Measurements from ENCODE around the gene RGP1.
A peak's percentile ranks its signal among the peaks of the same experiment; 100 is the strongest.

The RGP1 gene

GRCh38 chr9:35743880-35744518 lies 5.1 kb upstream of the RGP1 start:
- no peak for DNase-seq (ENCODE audit: low spot score)

- DNase-seq (ENCODE audit: low spot score), result no peak
These were observed 3.5 kb upstream of the RGP1 start for GRCh38 chr9:35745569-35745968.

GRCh38 chr9:35746583-35746982 lies 2.5 kb upstream of the RGP1 start:
- DNase-seq (ENCODE audit: low spot score), result no peak

GRCh38 chr9:35748242-35748857 lies 737 bp upstream of the RGP1 start:
- no peak for DNase-seq (ENCODE audit: low spot score)

GRCh38 chr9:35749515-35750255 lies 598 bp downstream of the RGP1 start:
- peak; percentile 43 for DNase-seq (ENCODE audit: low spot score)

GRCh38 chr9:35750256-35750531 lies 1.1 kb downstream of the RGP1 start:
- DNase-seq (ENCODE audit: low spot score), result no peak

- DNase-seq (ENCODE audit: low spot score), result no peak
These were observed 4.4 kb downstream of the RGP1 start for GRCh38 chr9:35753466-35753865.

GRCh38 chr9:35754264-35754663 lies 5.2 kb downstream of the RGP1 start, which contains the start of gene MSMP:
Gene MSMP, minus strand, starts transcription at chr9:35754276. Its CDS starts 147 bp downstream, at chr9:35754129.
- DNase-seq (ENCODE audit: low spot score), result no peak

GRCh38 chr9:35755071-35755470 lies 6.0 kb downstream of the RGP1 start:
- no peak for DNase-seq (ENCODE audit: low spot score)

- DNase-seq (ENCODE audit: low spot score), result peak; percentile 73
These were observed 7.5 kb downstream of the RGP1 start for GRCh38 chr9:35756275-35757225.

- DNase-seq (ENCODE audit: low spot score), result peak; percentile 63
These were observed 8.3 kb downstream of the RGP1 start for GRCh38 chr9:35757226-35757891.

GRCh38 chr9:35757892-35758275 lies 8.8 kb downstream of the RGP1 start:
- no peak for DNase-seq (ENCODE audit: low spot score)

GRCh38 chr9:35758475-35759050 lies 9.5 kb downstream of the RGP1 start:
- DNase-seq (ENCODE audit: low spot score), result no peak

GRCh38 chr9:35759795-35760194 lies 10.7 kb downstream of the RGP1 start:
- no peak for DNase-seq (ENCODE audit: low spot score)

- DNase-seq (ENCODE audit: low spot score), result no peak
These were observed 11.6 kb downstream of the RGP1 start for GRCh38 chr9:35760651-35761050.

GRCh38 chr9:35763181-35763580 lies 14.1 kb downstream of the RGP1 start:
- DNase-seq (ENCODE audit: low spot score), result no peak

GRCh38 chr9:35763803-35764202 lies 14.7 kb downstream of the RGP1 start:
- no peak for DNase-seq (ENCODE audit: low spot score)

GRCh38 chr9:35766997-35767396 lies 17.9 kb downstream of the RGP1 start:
- no peak for DNase-seq (ENCODE audit: low spot score)

- DNase-seq (ENCODE audit: low spot score), result no peak
These were observed 18.4 kb downstream of the RGP1 start for GRCh38 chr9:35767458-35767857.

- no peak for DNase-seq (ENCODE audit: low spot score)
These were observed 20.7 kb downstream of the RGP1 start for GRCh38 chr9:35769763-35770162.

- no peak for DNase-seq (ENCODE audit: low spot score)
These were observed 22.0 kb downstream of the RGP1 start for GRCh38 chr9:35771075-35771433.

GRCh38 chr9:35771534-35771933 lies 22.4 kb downstream of the RGP1 start:
- no peak for DNase-seq (ENCODE audit: low spot score)

Measured in iPS-NIHi11 (cell line).